HCT116 (cell line): ENCODE measurements around the gene BNIP5. TPM values are rescaled to one million over a fixed set of nuclear protein-coding genes. Genes with fewer than 3 reads are reported as not detected.

Experiments used
- ATAC-seq: fragments of 200-7000 bp; cut with Tn5 transposase; 2 replicates; pipeline ENCODE4 v1.9.1; 2020; ENCODE audit warnings: mild to moderate bottlenecking, moderate library complexity
- BruUV-seq: library from RNA; stranded (reverse); fragments of 400-500 nt; replicated peaks from 2 replicates; lab custom pipeline; 2021; lab: Mats Ljungman, UMichigan
- CTCF ChIA-PET: fragments of 300-600 bp; sonication (Branson Sonifier 250); formaldehyde crosslinking; loops from one replicate; lab custom pipeline; 2021; ENCODE audit warnings: antibody characterized with exemption; lab: Charles Lee
- POLR2A ChIA-PET: fragments of 300-600, 350-600 bp; sonication (Branson Sonifier 250); formaldehyde crosslinking; loops from one replicate; lab custom pipeline; 2021; ENCODE audit warnings: antibody characterized with exemption; lab: Charles Lee
- RAD21 ChIA-PET, 2 experiments: fragments of 300-600 bp; sonication (Branson Sonifier 250); formaldehyde crosslinking; loops; one replicate each; lab custom pipeline; 2023; ENCODE audit warnings: low total read pairs in 2 of 2; ENCODE audit not compliant: uncharacterized antibody in 2 of 2, unreplicated experiment in 2 of 2, low non-redundant PET in 1 of 2; lab: Charles Lee
- DNase-seq: peaks from one replicate; pipeline ENCODE4 v3.0.0-alpha.2; 2010; ENCODE audit warnings: low read depth, low spot score
- H2AFZ ChIP-seq: fragments of 200-600 bp; shearing (Covaris generic), sonication (generic); 2 replicates; pipeline ENCODE4 v1.6.1; 2017; ENCODE audit warnings: low read depth, mixed run types, mixed read lengths, antibody characterized with exemption, low read length; ENCODE audit not compliant: poor library complexity, severe bottlenecking
- H3K27ac ChIP-seq: 2 replicates; pipeline ENCODE4 v1.5.1; 2012; ENCODE audit warnings: low read depth, low read length
- H3K27me3 ChIP-seq: fragments of 200-600 bp; sonication (generic); 2 replicates; pipeline ENCODE4 v1.6.1; 2016; ENCODE audit warnings: mixed run types, low read length, mixed read lengths; ENCODE audit not compliant: insufficient read depth
- H3K36me3 ChIP-seq, 2 experiments: fragments of 200-500 bp in 1 of 2; fragments of 200-600 bp in 1 of 2; sonication (Bioruptor generic) in 1 of 2; sonication (generic) in 1 of 2; 2 replicates each; pipeline versions ENCODE4 v1.5.1 to v1.6.1; 2014 to 2016; ENCODE audit warnings: low read length in 2 of 2, inconsistent platforms in 1 of 2, mixed read lengths in 1 of 2, mixed run types in 1 of 2; ENCODE audit not compliant: insufficient read depth in 2 of 2, control insufficient read depth in 1 of 2
- H3K4me1 ChIP-seq, 2 experiments: fragments of 200-600 bp in 1 of 2; sonication (generic) in 1 of 2; 2 replicates each; pipeline versions ENCODE4 v1.5.1 to v1.6.1; 2012 to 2017; ENCODE audit warnings: low read length in 2 of 2, inconsistent platforms in 1 of 2, mild to moderate bottlenecking in 1 of 2, mixed read lengths in 1 of 2, mixed run types in 1 of 2, moderate library complexity in 1 of 2; ENCODE audit not compliant: insufficient read depth in 2 of 2, control insufficient read depth in 1 of 2
- H3K4me2 ChIP-seq: fragments of 200-600 bp; sonication (generic); 2 replicates; pipeline ENCODE4 v1.6.1; 2017; ENCODE audit warnings: mixed run types, low read length, mixed read lengths
- H3K4me3 ChIP-seq, 2 experiments: fragments of 200-600 bp in 1 of 2; sonication (generic) in 1 of 2; replicated peaks in 1 of 2; 2 replicates each; pipeline ENCODE4 v1.5.1; 2011 to 2016; ENCODE audit warnings: low read length in 2 of 2, control low read depth in 1 of 2, low read depth in 1 of 2, mild to moderate bottlenecking in 1 of 2, mixed read lengths in 1 of 2, mixed run types in 1 of 2
- H3K79me2 ChIP-seq: fragments of 200-600 bp; sonication (generic); 2 replicates; pipeline ENCODE4 v1.6.1; 2017; ENCODE audit warnings: mild to moderate bottlenecking, mixed run types, low read length, moderate library complexity, mixed read lengths; ENCODE audit not compliant: insufficient read depth
- H3K9ac ChIP-seq: fragments of 200-600 bp; sonication (generic); 2 replicates; pipeline ENCODE4 v1.6.1; 2016; ENCODE audit warnings: low read length, mixed read lengths
- H3K9me2 ChIP-seq: fragments of 200-600 bp; sonication (generic), shearing (Covaris generic); 2 replicates; pipeline ENCODE4 v1.6.1; 2017; ENCODE audit warnings: mixed run types, mild to moderate bottlenecking, moderate library complexity; ENCODE audit not compliant: insufficient read depth
- H3K9me3 ChIP-seq, 2 experiments: fragments of 200-500 bp in 1 of 2; fragments of 200-600 bp in 1 of 2; sonication (Bioruptor generic) in 1 of 2; sonication (generic) in 1 of 2; 2 replicates each; pipeline ENCODE4 v1.6.1; 2014 to 2017; ENCODE audit warnings: low read length in 2 of 2, mixed read lengths in 2 of 2, inconsistent platforms in 1 of 2, low read depth in 1 of 2, mild to moderate bottlenecking in 1 of 2, mixed run types in 1 of 2, moderate library complexity in 1 of 2; ENCODE audit not compliant: control insufficient read depth in 1 of 2, insufficient read depth in 1 of 2
- H4K20me1 ChIP-seq: fragments of 200-600 bp; sonication (generic), shearing (Covaris generic); 2 replicates; pipeline ENCODE4 v1.6.1; 2017; ENCODE audit warnings: mixed run types, mild to moderate bottlenecking, moderate library complexity; ENCODE audit not compliant: insufficient read depth
- CBX3 ChIP-seq: IDR thresholded peaks from 2 replicates; pipeline ENCODE4 v1.6.1; 2012; ENCODE audit warnings: low read depth
- EGR1 ChIP-seq: IDR thresholded peaks from 2 replicates; pipeline ENCODE4 v1.6.1; 2012; ENCODE audit warnings: low read depth
- ELF1 ChIP-seq: IDR thresholded peaks from 2 replicates; pipeline ENCODE4 v1.6.1; 2012; ENCODE audit warnings: low read depth, borderline replicate concordance
- EZH2 ChIP-seq: fragments of 200-600 bp; sonication (generic); IDR thresholded peaks from 2 replicates; pipeline ENCODE4 v1.6.1; 2017; ENCODE audit warnings: antibody characterized with exemption, mixed run types
- EZH2phosphoT487 ChIP-seq: fragments of 200-600 bp; IDR thresholded peaks from 2 replicates; pipeline ENCODE4 v1.6.1; 2018; ENCODE audit warnings: antibody characterized with exemption, borderline replicate concordance
- JUND ChIP-seq: IDR thresholded peaks from 2 replicates; pipeline ENCODE4 v1.6.1; 2012
- POLR2A ChIP-seq: IDR thresholded peaks from 2 replicates; pipeline ENCODE4 v1.7.0; 2011; ENCODE audit warnings: borderline replicate concordance; ENCODE audit not compliant: insufficient read depth, insufficient read length; ENCODE audit errors: extremely low read depth
- POLR2AphosphoS5 ChIP-seq: IDR thresholded peaks from 2 replicates; pipeline ENCODE4 v1.6.1; 2011; ENCODE audit warnings: mild to moderate bottlenecking, low read depth, low read length, moderate library complexity
- SIN3A ChIP-seq: IDR thresholded peaks from 2 replicates; pipeline ENCODE4 v1.6.1; 2012; ENCODE audit warnings: low read depth
- TCF7L2 ChIP-seq: IDR thresholded peaks from 2 replicates; pipeline ENCODE4 v1.7.0; 2011; ENCODE audit warnings: borderline replicate concordance, inconsistent platforms; ENCODE audit not compliant: insufficient read depth, insufficient read length; ENCODE audit errors: extremely low read depth
- intact Hi-C: fragments of 100-400 bp; cut with micrococcal nuclease; formaldehyde crosslinking; loops from 2 replicates; pipeline ENCODE4 v1.10.0; 2022
- total RNA-seq: library from RNA; stranded (reverse); gene quantifications from one replicate; pipeline ENCODE4 v1.2.1, GENCODE V29; 2021; ENCODE audit not compliant: unreplicated experiment
- TF ChIP-seq, protein P1 (sequence below): IDR thresholded peaks from 2 replicates; pipeline ENCODE4 v1.6.1; 2012
- TF ChIP-seq, protein P2 (sequence below), 3 experiments: fragments of 200-600 bp in 1 of 3; sonication (generic) in 1 of 3; IDR thresholded peaks in 2 of 3; conservative IDR thresholded peaks in 1 of 3; 2 replicates each; pipeline ENCODE4 v1.5.1; 2012 to 2017; ENCODE audit warnings: low read depth in 2 of 3, low read length in 2 of 3, antibody characterized with exemption in 1 of 3, borderline replicate concordance in 1 of 3, control low read depth in 1 of 3, mild to moderate bottlenecking in 1 of 3, mixed read lengths in 1 of 3, mixed run types in 1 of 3, moderate library complexity in 1 of 3; ENCODE audit not compliant: insufficient read depth in 1 of 3
- TF ChIP-seq, protein P3 (sequence below): IDR thresholded peaks from 2 replicates; pipeline ENCODE4 v1.6.1; 2011; ENCODE audit warnings: mild to moderate bottlenecking, low read length, moderate library complexity; ENCODE audit not compliant: insufficient replicate concordance; ENCODE audit errors: extremely low read depth
- TF ChIP-seq, protein P4 (sequence below): IDR thresholded peaks from 2 replicates; pipeline ENCODE4 v1.6.1; 2012; ENCODE audit warnings: low read depth

The BNIP5 gene
- total RNA-seq, 1 experiment from 2014 or later: not detected

DNA sequence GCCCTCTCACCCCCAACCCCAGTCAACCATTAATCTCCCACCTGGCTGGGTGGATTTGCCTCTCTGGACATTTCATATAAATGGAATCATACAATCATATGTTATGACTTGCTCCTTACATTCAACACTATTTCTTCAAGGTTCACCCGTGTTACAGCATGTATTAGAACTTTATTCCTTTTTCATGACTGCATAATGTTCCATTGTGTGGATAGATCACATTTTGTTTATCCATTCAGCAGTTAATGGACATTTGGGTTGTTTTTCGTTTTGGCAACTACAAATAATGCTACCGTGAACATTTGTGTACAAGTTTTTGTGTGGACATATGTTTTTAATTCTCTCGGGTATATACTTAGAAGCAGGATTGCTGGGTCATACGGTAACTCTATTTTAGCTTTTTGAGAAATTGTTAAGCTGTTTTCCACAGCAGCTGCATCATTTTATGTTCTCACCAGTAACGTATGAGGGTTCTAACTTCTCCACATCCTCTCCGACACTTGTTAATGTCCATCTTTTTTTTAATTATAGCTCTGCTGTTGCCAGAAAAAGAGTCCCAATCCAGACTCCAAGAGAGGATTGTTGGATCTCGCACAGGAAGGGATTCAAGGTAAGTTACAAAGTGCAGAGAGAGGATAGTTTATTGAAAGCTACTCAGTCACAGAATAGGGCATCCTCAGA lies 15.9 kb upstream of the BNIP5 start (continued):
- TF ChIP-seq EGR1 (no peak), CBX3 (no peak), ELF1 (no peak), POLR2AphosphoS5 (no peak), TCF7L2 (no peak)
- TF ChIP-seq, protein P1, sequence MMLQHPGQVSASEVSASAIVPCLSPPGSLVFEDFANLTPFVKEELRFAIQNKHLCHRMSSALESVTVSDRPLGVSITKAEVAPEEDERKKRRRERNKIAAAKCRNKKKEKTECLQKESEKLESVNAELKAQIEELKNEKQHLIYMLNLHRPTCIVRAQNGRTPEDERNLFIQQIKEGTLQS: no peak

DNA sequence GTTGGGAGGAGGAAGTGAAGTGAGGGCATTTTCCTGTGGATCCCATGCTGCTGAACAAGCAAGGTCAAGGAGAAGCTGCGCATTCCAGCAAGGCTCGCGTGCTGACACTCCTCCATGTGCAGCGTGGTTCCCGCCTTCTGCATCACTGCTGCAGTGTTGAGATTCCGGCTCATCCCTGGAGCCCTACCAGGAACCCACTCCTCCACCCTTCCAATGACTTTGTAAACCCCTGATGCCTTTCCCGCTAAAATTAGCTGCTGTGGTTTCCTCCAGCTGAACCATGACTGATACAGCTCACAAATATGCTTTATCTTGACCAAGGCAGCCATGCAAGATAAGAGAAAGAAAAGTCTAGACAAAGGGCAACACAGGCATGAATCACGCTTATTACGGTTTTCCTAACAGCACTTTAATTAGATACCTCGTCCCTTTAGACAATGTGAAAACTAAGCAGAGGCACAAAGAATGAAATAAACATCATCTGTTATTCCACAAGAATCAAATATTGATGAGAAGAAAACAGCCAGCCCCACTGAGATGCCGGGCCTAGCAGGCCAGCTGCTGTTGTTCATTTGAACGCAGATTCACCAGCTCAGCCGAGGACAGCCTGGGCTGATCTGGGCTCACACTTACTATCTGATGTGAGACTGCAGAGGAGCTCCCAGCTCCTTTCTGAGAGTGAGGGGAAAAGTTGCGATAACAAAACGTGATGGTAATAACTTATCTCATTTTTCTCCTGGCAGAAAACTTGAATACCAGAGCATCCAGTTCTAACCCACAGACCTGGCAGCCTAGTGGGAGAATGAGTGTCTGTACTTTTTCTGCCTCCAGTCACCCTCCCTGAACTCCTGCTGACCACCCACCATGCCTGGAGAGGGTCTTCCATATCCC lies 14.2 kb upstream of the BNIP5 start:
- Histone ChIP-seq H3K36me3 (no peaks in the 10 kb centered on the region), H3K4me3 (no peak overlapping the region), H4K20me1 (no peaks in the 10 kb centered on the region), H3K9me2 (no peaks in the 10 kb centered on the region), H3K4me1 (peaks cover 0 to 10% of the 10 kb centered on the region in 2 experiments; a peak in 1 of 4 replicates), H3K79me2 (no peaks in the 10 kb centered on the region), H3K4me2 (peak overlapping the region; percentile 9; the same call in 1 of the 2 replicates), H3K9me3 (peaks cover 0 to 5% of the 10 kb centered on the region in 2 experiments; a peak in 1 of 4 replicates), H3K9ac (no peak overlapping the region), H3K27ac (no peak overlapping the region), H3K27me3 (no peaks in the 10 kb centered on the region), H2AFZ (no peak overlapping the region)
- ChIA-PET RAD21 (no interaction called here), POLR2A (no interaction called here), CTCF (interaction anchor here (1.1 kb wide), 1 partner anchor 10 kb away, joined by 3 read pairs; no protein-coding TSS in a partner anchor)
- peak; percentile 27; the same call in 1 of the 2 replicates for ATAC-seq
- no peak for DNase-seq
- intact Hi-C loops: no loop called here
- TF ChIP-seq, protein P2, sequence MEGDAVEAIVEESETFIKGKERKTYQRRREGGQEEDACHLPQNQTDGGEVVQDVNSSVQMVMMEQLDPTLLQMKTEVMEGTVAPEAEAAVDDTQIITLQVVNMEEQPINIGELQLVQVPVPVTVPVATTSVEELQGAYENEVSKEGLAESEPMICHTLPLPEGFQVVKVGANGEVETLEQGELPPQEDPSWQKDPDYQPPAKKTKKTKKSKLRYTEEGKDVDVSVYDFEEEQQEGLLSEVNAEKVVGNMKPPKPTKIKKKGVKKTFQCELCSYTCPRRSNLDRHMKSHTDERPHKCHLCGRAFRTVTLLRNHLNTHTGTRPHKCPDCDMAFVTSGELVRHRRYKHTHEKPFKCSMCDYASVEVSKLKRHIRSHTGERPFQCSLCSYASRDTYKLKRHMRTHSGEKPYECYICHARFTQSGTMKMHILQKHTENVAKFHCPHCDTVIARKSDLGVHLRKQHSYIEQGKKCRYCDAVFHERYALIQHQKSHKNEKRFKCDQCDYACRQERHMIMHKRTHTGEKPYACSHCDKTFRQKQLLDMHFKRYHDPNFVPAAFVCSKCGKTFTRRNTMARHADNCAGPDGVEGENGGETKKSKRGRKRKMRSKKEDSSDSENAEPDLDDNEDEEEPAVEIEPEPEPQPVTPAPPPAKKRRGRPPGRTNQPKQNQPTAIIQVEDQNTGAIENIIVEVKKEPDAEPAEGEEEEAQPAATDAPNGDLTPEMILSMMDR (IDR thresholded peaks at IDR 0.05 in 2 of 3, conservative IDR thresholded peaks at IDR 0.05 in 1 of 3; ENCODE audit: borderline replicate concordance in 1 of 3, insufficient read depth in 1 of 3, low read depth in 2 of 3, low read length in 2 of 3): no peak
- TF ChIP-seq EGR1 (no peak), EZH2 (no peak), TCF7L2 (no peak), CBX3 (no peak), POLR2AphosphoS5 (no peak), SIN3A (no peak), EZH2phosphoT487 (no peak), JUND (no peak), POLR2A (no peak)
- TF ChIP-seq, protein P3, sequence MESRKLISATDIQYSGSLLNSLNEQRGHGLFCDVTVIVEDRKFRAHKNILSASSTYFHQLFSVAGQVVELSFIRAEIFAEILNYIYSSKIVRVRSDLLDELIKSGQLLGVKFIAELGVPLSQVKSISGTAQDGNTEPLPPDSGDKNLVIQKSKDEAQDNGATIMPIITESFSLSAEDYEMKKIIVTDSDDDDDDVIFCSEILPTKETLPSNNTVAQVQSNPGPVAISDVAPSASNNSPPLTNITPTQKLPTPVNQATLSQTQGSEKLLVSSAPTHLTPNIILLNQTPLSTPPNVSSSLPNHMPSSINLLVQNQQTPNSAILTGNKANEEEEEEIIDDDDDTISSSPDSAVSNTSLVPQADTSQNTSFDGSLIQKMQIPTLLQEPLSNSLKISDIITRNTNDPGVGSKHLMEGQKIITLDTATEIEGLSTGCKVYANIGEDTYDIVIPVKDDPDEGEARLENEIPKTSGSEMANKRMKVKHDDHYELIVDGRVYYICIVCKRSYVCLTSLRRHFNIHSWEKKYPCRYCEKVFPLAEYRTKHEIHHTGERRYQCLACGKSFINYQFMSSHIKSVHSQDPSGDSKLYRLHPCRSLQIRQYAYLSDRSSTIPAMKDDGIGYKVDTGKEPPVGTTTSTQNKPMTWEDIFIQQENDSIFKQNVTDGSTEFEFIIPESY: no peak
- TF ChIP-seq, protein P4, sequence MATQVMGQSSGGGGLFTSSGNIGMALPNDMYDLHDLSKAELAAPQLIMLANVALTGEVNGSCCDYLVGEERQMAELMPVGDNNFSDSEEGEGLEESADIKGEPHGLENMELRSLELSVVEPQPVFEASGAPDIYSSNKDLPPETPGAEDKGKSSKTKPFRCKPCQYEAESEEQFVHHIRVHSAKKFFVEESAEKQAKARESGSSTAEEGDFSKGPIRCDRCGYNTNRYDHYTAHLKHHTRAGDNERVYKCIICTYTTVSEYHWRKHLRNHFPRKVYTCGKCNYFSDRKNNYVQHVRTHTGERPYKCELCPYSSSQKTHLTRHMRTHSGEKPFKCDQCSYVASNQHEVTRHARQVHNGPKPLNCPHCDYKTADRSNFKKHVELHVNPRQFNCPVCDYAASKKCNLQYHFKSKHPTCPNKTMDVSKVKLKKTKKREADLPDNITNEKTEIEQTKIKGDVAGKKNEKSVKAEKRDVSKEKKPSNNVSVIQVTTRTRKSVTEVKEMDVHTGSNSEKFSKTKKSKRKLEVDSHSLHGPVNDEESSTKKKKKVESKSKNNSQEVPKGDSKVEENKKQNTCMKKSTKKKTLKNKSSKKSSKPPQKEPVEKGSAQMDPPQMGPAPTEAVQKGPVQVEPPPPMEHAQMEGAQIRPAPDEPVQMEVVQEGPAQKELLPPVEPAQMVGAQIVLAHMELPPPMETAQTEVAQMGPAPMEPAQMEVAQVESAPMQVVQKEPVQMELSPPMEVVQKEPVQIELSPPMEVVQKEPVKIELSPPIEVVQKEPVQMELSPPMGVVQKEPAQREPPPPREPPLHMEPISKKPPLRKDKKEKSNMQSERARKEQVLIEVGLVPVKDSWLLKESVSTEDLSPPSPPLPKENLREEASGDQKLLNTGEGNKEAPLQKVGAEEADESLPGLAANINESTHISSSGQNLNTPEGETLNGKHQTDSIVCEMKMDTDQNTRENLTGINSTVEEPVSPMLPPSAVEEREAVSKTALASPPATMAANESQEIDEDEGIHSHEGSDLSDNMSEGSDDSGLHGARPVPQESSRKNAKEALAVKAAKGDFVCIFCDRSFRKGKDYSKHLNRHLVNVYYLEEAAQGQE: no peak
- no TSS peak for BruUV-seq
